Vagina (tissue), 2 donors: Measurements from ENCODE around the gene TRIM41. TPM values are rescaled to one million over a fixed set of nuclear protein-coding genes. Genes with fewer than 3 reads are reported as not detected.

Experiments used
- DNase-seq, 2 donors: peaks; one replicate each; pipeline ENCODE4 v3.0.0-alpha.2; 2017; ENCODE audit errors: extremely low spot score in 2 of 2
- H3K27ac ChIP-seq: fragments of 200-600 bp; sonication (generic); one replicate; pipeline ENCODE4 v1.5.1; 2019
- H3K27me3 ChIP-seq: fragments of 200-600 bp; sonication (generic); one replicate; pipeline ENCODE4 v1.5.1; 2019
- H3K36me3 ChIP-seq, 2 donors: fragments of 200-600 bp; sonication (generic); one replicate each; pipeline ENCODE4 v1.5.1; 2017 to 2019
- H3K4me1 ChIP-seq: fragments of 200-600 bp; sonication (generic); one replicate; pipeline ENCODE4 v1.5.1; 2019
- H3K4me3 ChIP-seq, 2 donors: fragments of 200-600 bp; sonication (generic); 1 replicate in 1 of 2; 2 replicates in 1 of 2; pipeline ENCODE4 v1.5.1; 2016 to 2019
- H3K9me3 ChIP-seq: fragments of 200-600 bp; sonication (generic); one replicate; pipeline ENCODE4 v1.5.1; 2019
- POLR2A ChIP-seq, 2 donors: fragments of 450-650 bp; IDR thresholded peaks; one replicate each; pipeline ENCODE4 v1.6.1; 2017; ENCODE audit warnings: antibody characterized with exemption in 2 of 2, mild to moderate bottlenecking in 2 of 2, moderate library complexity in 2 of 2
- POLR2AphosphoS5 ChIP-seq, 2 donors: sonication (generic); formaldehyde crosslinking; IDR thresholded peaks; one replicate each; pipeline ENCODE4 v1.9.0; 2017; ENCODE audit warnings: antibody characterized with exemption in 2 of 2, mild to moderate bottlenecking in 2 of 2, low read depth in 1 of 2; ENCODE audit not compliant: insufficient read depth in 1 of 2
- intact Hi-C: fragments of 100-400 bp; cut with DNase I; formaldehyde crosslinking; loops from one replicate; pipeline ENCODE4 v1.15.1; 2023
- total RNA-seq: library from RNA; depleted of rRNA; stranded (reverse); fragments of >200 nt; gene quantifications from one replicate; pipeline ENCODE4 v1.2.3, GENCODE V29; 2016
- TF ChIP-seq, protein P1 (sequence below), 3 experiments: fragments of 450-650 bp in 2 of 3; fragments of 200-600 bp in 1 of 3; sonication (generic) in 1 of 3; IDR thresholded peaks; one replicate each; pipeline ENCODE4 v1.5.1; 2017 to 2019; ENCODE audit warnings: antibody characterized with exemption in 3 of 3, mild to moderate bottlenecking in 2 of 3, moderate library complexity in 2 of 3

TRIM41 gene
- total RNA-seq, 1 donor from 2014 or later: 7.9 TPM

DNA sequence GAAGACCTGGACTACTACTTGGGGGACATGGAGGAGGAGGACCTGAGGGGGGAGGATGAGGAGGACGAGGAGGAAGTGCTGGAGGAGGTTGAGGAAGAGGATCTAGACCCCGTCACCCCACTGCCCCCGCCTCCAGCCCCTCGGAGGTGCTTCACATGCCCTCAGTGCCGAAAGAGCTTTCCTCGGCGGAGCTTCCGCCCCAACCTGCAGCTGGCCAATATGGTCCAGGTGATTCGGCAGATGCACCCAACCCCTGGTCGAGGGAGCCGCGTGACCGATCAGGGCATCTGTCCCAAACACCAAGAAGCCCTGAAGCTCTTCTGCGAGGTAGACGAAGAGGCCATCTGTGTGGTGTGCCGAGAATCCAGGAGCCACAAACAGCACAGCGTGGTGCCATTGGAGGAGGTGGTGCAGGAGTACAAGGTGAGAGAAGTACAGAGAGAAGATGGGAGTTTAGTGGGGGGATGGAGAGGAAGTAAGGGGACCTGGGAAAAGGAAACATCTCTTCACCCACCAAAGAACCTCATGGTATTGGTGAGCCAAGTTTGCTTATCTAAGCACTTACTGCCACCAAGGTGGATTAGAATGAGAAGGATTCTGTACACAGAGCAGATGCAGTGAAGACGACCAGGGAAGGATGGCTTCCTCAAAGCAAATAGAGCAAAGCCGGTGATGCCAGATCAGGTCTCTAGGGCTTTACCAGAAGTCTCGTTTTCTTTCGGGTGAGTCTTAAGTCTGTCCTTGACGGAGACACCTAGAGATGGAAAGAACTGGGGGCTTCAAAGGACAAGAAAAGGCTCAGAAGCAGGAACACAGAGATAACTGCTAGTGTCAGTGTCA lies 1.5 kb downstream of the TRIM41 start:
- TF ChIP-seq POLR2AphosphoS5 (IDR thresholded peaks at IDR 0.05; ENCODE audit: insufficient read depth in 1 of 2, low read depth in 1 of 2) (no peak), POLR2A (IDR thresholded peaks at IDR 0.05) (no peak)
- TF ChIP-seq, protein P1, sequence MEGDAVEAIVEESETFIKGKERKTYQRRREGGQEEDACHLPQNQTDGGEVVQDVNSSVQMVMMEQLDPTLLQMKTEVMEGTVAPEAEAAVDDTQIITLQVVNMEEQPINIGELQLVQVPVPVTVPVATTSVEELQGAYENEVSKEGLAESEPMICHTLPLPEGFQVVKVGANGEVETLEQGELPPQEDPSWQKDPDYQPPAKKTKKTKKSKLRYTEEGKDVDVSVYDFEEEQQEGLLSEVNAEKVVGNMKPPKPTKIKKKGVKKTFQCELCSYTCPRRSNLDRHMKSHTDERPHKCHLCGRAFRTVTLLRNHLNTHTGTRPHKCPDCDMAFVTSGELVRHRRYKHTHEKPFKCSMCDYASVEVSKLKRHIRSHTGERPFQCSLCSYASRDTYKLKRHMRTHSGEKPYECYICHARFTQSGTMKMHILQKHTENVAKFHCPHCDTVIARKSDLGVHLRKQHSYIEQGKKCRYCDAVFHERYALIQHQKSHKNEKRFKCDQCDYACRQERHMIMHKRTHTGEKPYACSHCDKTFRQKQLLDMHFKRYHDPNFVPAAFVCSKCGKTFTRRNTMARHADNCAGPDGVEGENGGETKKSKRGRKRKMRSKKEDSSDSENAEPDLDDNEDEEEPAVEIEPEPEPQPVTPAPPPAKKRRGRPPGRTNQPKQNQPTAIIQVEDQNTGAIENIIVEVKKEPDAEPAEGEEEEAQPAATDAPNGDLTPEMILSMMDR (IDR thresholded peaks at IDR 0.05): no peak
- Histone ChIP-seq H3K4me1 (peaks cover 28% of the 10 kb centered on the region), H3K36me3 (no peaks in the 10 kb centered on the region), H3K27me3 (no peaks in the 10 kb centered on the region), H3K27ac (peak overlapping the region; percentile 94), H3K9me3 (no peaks in the 10 kb centered on the region), H3K4me3 (peak overlapping the region; percentile 75 to 76)
- intact Hi-C loops: no loop called here
- no peak for DNase-seq

DNA sequence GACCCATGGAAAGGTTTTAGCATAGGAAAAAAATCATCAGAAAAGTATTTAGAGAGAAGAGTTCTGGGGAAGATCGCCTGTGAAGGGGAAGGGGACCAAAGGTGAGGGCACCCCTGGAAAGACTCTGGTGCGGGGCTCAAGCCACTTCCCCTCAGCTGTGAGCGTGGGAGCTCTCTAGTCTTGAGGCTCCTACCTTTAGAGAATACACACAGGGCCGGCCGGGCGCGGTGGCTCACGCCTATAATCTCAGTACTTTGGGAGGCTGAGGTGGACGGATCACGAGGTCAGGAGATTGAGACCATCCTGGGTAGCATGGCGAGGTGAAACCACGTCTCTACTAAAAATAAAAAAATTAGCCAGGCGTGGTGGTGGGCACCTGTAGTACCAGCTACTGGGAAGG lies 6.9 kb downstream of the TRIM41 start:
- H3K36me3 ChIP-seq: peaks cover 0 to 42% of the 10 kb centered on the region in 2 donors

DNA sequence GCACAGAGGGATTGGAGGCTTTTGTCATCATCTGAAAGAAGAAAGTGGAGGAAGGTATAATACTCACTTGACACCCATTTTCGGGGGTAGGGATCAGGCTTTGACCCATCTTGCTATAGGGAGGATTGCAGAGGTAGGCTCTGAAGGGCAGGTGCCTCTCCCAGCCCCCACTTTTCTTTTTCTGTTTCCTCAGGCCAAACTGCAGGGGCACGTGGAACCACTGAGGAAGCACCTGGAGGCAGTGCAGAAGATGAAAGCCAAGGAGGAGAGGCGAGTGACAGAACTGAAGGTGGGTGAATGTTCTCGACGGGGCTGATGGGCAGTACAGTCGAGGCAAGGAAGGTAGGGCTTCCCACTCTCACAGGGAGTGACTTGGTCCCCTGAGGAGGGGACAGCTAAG lies 7.5 kb downstream of the TRIM41 start:
- peaks cover 8% of the 10 kb centered on the region for H3K4me1 ChIP-seq
- H3K27ac ChIP-seq: no peak overlapping the region
- no peaks in the 10 kb centered on the region for H3K9me3 ChIP-seq
- peaks cover 0 to 47% of the 10 kb centered on the region in 2 donors for H3K36me3 ChIP-seq
- H3K4me3 ChIP-seq: no peak overlapping the region
- TF ChIP-seq POLR2A (IDR thresholded peaks at IDR 0.05) (no peak), POLR2AphosphoS5 (IDR thresholded peaks at IDR 0.05; ENCODE audit: insufficient read depth in 1 of 2, low read depth in 1 of 2) (no peak)
- TF ChIP-seq, protein P1 (IDR thresholded peaks at IDR 0.05): no peak
- H3K27me3 ChIP-seq: no peaks in the 10 kb centered on the region
- DNase-seq: no peak
- intact Hi-C loops: no loop called here

More for the DNA sequence above, 6.9 kb downstream of the TRIM41 start:
- Histone ChIP-seq H3K4me3 (no peak overlapping the region), H3K27me3 (no peaks in the 10 kb centered on the region), H3K4me1 (peaks cover 14% of the 10 kb centered on the region), H3K27ac (no peak overlapping the region), H3K9me3 (no peaks in the 10 kb centered on the region)
- DNase-seq: no peak
- intact Hi-C loops: no loop called here
- TF ChIP-seq, protein P1 (IDR thresholded peaks at IDR 0.05): no peak

DNA sequence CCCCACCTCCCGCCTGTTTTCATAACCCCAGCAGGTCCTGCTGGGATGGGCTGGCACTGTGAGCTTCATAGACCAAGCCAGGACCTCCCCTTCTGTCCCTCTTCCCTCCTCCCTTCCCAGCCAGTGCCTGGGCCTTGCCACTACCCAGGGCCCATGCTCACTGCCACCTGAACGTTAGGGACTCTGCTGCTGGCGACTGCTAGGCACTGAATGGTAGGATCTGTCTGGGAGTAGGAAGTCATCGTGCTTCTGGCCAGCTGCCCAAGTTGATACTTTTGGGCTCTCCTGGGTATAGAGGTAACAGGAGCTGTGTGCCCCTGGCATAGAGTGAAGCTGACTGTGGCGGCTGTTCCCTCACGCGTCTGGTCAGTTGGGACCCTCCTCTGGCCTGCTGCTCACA lies 8.4 kb downstream of the TRIM41 start:
- Histone ChIP-seq H3K4me3 (no peak overlapping the region), H3K27ac (no peak overlapping the region), H3K9me3 (no peaks in the 10 kb centered on the region), H3K36me3 (peaks cover 0 to 56% of the 10 kb centered on the region in 2 donors), H3K4me1 (no peaks in the 10 kb centered on the region), H3K27me3 (no peaks in the 10 kb centered on the region)
- TF ChIP-seq POLR2AphosphoS5 (IDR thresholded peaks at IDR 0.05; ENCODE audit: insufficient read depth in 1 of 2, low read depth in 1 of 2): no peak
- TF ChIP-seq POLR2A (IDR thresholded peaks at IDR 0.05): no peak
- TF ChIP-seq, protein P1 (IDR thresholded peaks at IDR 0.05): no peak
- no peak for DNase-seq
- intact Hi-C loops: no loop called here

DNA sequence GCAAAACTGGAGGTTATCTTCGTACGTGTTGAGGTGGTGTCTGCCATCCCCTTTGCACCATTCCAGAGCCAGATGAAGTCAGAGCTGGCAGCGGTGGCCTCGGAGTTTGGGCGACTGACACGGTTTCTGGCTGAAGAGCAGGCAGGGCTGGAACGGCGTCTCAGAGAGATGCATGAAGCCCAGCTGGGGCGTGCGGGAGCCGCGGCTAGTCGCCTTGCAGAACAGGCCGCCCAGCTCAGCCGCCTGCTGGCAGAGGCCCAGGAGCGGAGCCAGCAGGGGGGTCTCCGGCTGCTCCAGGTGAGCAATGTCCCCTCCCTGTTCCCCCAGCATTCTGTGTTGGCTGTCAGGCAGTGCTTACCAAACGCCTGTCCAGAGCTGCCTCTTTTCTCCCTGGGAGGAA lies 9.5 kb downstream of the TRIM41 start:
- intact Hi-C loops: no loop called here
- TF ChIP-seq POLR2AphosphoS5 (IDR thresholded peaks at IDR 0.05; ENCODE audit: insufficient read depth in 1 of 2, low read depth in 1 of 2) (no peak), POLR2A (IDR thresholded peaks at IDR 0.05) (no peak)
- TF ChIP-seq, protein P1 (IDR thresholded peaks at IDR 0.05): no peak
- Histone ChIP-seq H3K36me3 (peaks cover 0 to 68% of the 10 kb centered on the region in 2 donors), H3K4me3 (no peak overlapping the region), H3K27me3 (no peaks in the 10 kb centered on the region), H3K27ac (no peak overlapping the region), H3K9me3 (no peaks in the 10 kb centered on the region), H3K4me1 (no peaks in the 10 kb centered on the region)
- DNase-seq: no peak
